ENCODE measurements around the gene NYNRIN.

Gene NYNRIN

DNA sequence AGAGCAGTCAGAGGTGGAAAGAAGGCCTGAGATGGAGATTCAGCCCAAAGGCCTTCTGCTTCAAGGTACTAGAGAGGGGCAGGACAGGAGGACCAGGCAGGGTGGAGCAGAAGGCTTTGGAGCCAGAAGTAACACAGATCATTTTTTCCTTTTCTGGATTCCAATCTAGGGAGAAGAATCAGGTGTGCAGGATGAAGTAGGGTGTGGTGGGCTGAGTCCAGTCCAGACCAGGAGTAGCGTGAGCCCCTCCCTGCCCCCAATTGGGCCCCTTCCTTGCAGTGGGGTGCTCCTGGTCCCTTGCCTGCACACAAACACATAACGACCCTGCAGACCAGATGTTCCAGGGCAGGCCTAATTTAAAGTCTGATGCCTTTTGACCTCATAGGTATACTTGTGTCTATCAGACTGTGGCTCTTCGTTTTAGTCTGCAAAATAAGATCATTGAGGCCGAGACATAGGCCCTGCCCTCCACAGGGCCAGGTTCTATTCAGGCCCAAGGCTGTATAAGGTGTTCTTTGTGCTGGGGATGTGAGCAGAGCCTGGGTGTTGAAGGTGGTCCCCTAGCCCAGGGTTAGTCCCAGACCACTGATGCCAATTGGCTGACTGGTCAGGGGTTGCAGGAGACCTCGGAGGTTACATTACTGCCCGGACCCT, 1.0 kb upstream of the NYNRIN start:
- DNase-seq = no peak
- 73% methylated on average over 6 of the region's 6 CpGs for WGBS

GRCh38 chr14:24398293-24398652, 530 bp upstream of the NYNRIN start:
- Histone ChIP-seq H4K91ac (ENCODE audit: low read length) (peak overlapping the region; percentile 74), H3K18ac (ENCODE audit: low read depth in 1 of 2, low read length in 2 of 2) (peak overlapping the region in 1 of 2 experiments; percentile 61), H3K9me3 (ENCODE audit: control insufficient read depth, low read length) (no peaks in the 10 kb centered on the region), H2AFZ (ENCODE audit: low read depth, low read length) (no peak overlapping the region), H3K27me3 (ENCODE audit: control insufficient read depth in 1 of 2, insufficient read depth in 1 of 2, low read length in 2 of 2) (no peaks in the 10 kb centered on the region), H2BK15ac (ENCODE audit: low read depth, poor library complexity, severe bottlenecking) (no peak overlapping the region), H2BK120ac (ENCODE audit: low read depth, low read length) (peak overlapping the region; percentile 74), H3K4me2 (ENCODE audit: low read length, poor library complexity, severe bottlenecking) (no peak overlapping the region), H3K79me1 (replicated peaks; ENCODE audit: low read length, poor library complexity, severe bottlenecking) (peaks cover 9% of the 10 kb centered on the region), H3K9ac (ENCODE audit: low read length) (peak overlapping the region; percentile 56), H4K8ac (ENCODE audit: low read length) (peak overlapping the region; percentile 85), H3K4me1 (ENCODE audit: control insufficient read depth, insufficient read depth, low read depth, low read length) (peaks cover 22% of the 10 kb centered on the region), H3K23ac (ENCODE audit: low read length in 2 of 2) (no peak overlapping the region), H3K4ac (ENCODE audit: low read depth in 1 of 2, low read length in 2 of 2) (peak overlapping the region in 1 of 2 experiments; percentile 85), H3K4me3 (ENCODE audit: insufficient read depth in 1 of 2, low read depth in 1 of 2, low read length in 2 of 2) (peak overlapping the region in 1 of 2 experiments; percentile 36), H3K36me3 (ENCODE audit: control insufficient read depth in 1 of 2, insufficient read depth in 2 of 2, low read depth in 1 of 2, low read length in 2 of 2) (no peaks in the 10 kb centered on the region), H2BK5ac (ENCODE audit: low read depth, low read length, poor library complexity, severe bottlenecking) (no peak overlapping the region), H3K27ac (ENCODE audit: low read length, poor library complexity, severe bottlenecking) (no peak overlapping the region), H2BK12ac (ENCODE audit: low read length in 2 of 2) (no peak overlapping the region), H2AK5ac (ENCODE audit: low read length, severe bottlenecking) (no peak overlapping the region), H3K14ac (ENCODE audit: low read length in 2 of 2) (no peak overlapping the region)
- DNase-seq = no peak
- 40% methylated on average over 1 of the region's 7 CpGs for WGBS

More for the DNA sequence above, 1.0 kb upstream of the NYNRIN start:
- Histone ChIP-seq H2BK5ac (ENCODE audit: low read depth, low read length, poor library complexity, severe bottlenecking) (no peak overlapping the region), H2BK120ac (ENCODE audit: low read depth, low read length) (no peak overlapping the region), H3K4me2 (ENCODE audit: low read length, poor library complexity, severe bottlenecking) (no peak overlapping the region), H4K8ac (ENCODE audit: low read length) (peak overlapping the region; percentile 85), H3K4me3 (ENCODE audit: insufficient read depth in 1 of 2, low read depth in 1 of 2, low read length in 2 of 2) (peak overlapping the region in 1 of 2 experiments; percentile 36), H2BK15ac (ENCODE audit: low read depth, poor library complexity, severe bottlenecking) (no peak overlapping the region), H3K9ac (ENCODE audit: low read length) (peak overlapping the region; percentile 56), H3K4ac (ENCODE audit: low read depth in 1 of 2, low read length in 2 of 2) (peak overlapping the region; percentile 40 to 85), H3K36me3 (ENCODE audit: control insufficient read depth in 1 of 2, insufficient read depth in 2 of 2, low read depth in 1 of 2, low read length in 2 of 2) (no peaks in the 10 kb centered on the region), H3K9me3 (ENCODE audit: control insufficient read depth, low read length) (no peaks in the 10 kb centered on the region), H3K14ac (ENCODE audit: low read length in 2 of 2) (no peak overlapping the region), H3K23ac (ENCODE audit: low read length in 2 of 2) (no peak overlapping the region), H3K4me1 (ENCODE audit: control insufficient read depth, insufficient read depth, low read depth, low read length) (peaks cover 22% of the 10 kb centered on the region), H2BK12ac (ENCODE audit: low read length in 2 of 2) (peak overlapping the region in 1 of 2 experiments; percentile 29), H3K79me1 (replicated peaks; ENCODE audit: low read length, poor library complexity, severe bottlenecking) (peaks cover 9% of the 10 kb centered on the region), H3K18ac (ENCODE audit: low read depth in 1 of 2, low read length in 2 of 2) (peak overlapping the region; percentile 61 to 82), H4K91ac (ENCODE audit: low read length) (peak overlapping the region; percentile 74), H2AFZ (ENCODE audit: low read depth, low read length) (no peak overlapping the region), H3K27ac (ENCODE audit: low read length, poor library complexity, severe bottlenecking) (no peak overlapping the region), H2AK5ac (ENCODE audit: low read length, severe bottlenecking) (peak overlapping the region; percentile 27), H3K27me3 (ENCODE audit: control insufficient read depth in 1 of 2, insufficient read depth in 1 of 2, low read length in 2 of 2) (no peaks in the 10 kb centered on the region)

- Histone ChIP-seq H3K9ac (ENCODE audit: low read length) (peak overlapping the region; percentile 78), H3K79me1 (replicated peaks; ENCODE audit: low read length, poor library complexity, severe bottlenecking) (peaks cover 10% of the 10 kb centered on the region), H3K4me2 (ENCODE audit: low read length, poor library complexity, severe bottlenecking) (peak overlapping the region; percentile 96), H3K9me3 (ENCODE audit: control insufficient read depth, low read length) (no peaks in the 10 kb centered on the region), H3K36me3 (ENCODE audit: control insufficient read depth in 1 of 2, insufficient read depth in 2 of 2, low read depth in 1 of 2, low read length in 2 of 2) (peaks cover 0 to under 1% of the 10 kb centered on the region in 2 experiments), H3K4me3 (ENCODE audit: insufficient read depth in 1 of 2, low read depth in 1 of 2, low read length in 2 of 2) (peak overlapping the region; percentile 73 to 82), H3K27ac (ENCODE audit: low read length, poor library complexity, severe bottlenecking) (no peak overlapping the region), H2BK5ac (ENCODE audit: low read depth, low read length, poor library complexity, severe bottlenecking) (no peak overlapping the region), H2BK12ac (ENCODE audit: low read length in 2 of 2) (peak overlapping the region; percentile 38 to 93), H2AFZ (ENCODE audit: low read depth, low read length) (peak overlapping the region; percentile 51), H3K4ac (ENCODE audit: low read depth in 1 of 2, low read length in 2 of 2) (peak overlapping the region; percentile 76 to 78), H2BK15ac (ENCODE audit: low read depth, poor library complexity, severe bottlenecking) (no peak overlapping the region), H3K23ac (ENCODE audit: low read length in 2 of 2) (peak overlapping the region in 1 of 2 experiments; percentile 90), H3K18ac (ENCODE audit: low read depth in 1 of 2, low read length in 2 of 2) (peak overlapping the region; percentile 90 to 93), H2AK5ac (ENCODE audit: low read length, severe bottlenecking) (no peak overlapping the region), H4K91ac (ENCODE audit: low read length) (peak overlapping the region; percentile 84), H3K14ac (ENCODE audit: low read length in 2 of 2) (peak overlapping the region in 1 of 2 experiments; percentile 99), H3K4me1 (ENCODE audit: control insufficient read depth, insufficient read depth, low read depth, low read length) (peaks cover 22% of the 10 kb centered on the region), H3K27me3 (ENCODE audit: control insufficient read depth in 1 of 2, insufficient read depth in 1 of 2, low read length in 2 of 2) (no peaks in the 10 kb centered on the region), H4K8ac (ENCODE audit: low read length) (peak overlapping the region; percentile 45), H2BK120ac (ENCODE audit: low read depth, low read length) (peak overlapping the region; percentile 74)
- DNase-seq = no peak
- 25% methylated on average over 8 of the region's 8 CpGs for WGBS
These were observed 632 bp downstream of the NYNRIN start for GRCh38 chr14:24399447-24399822.

DNA sequence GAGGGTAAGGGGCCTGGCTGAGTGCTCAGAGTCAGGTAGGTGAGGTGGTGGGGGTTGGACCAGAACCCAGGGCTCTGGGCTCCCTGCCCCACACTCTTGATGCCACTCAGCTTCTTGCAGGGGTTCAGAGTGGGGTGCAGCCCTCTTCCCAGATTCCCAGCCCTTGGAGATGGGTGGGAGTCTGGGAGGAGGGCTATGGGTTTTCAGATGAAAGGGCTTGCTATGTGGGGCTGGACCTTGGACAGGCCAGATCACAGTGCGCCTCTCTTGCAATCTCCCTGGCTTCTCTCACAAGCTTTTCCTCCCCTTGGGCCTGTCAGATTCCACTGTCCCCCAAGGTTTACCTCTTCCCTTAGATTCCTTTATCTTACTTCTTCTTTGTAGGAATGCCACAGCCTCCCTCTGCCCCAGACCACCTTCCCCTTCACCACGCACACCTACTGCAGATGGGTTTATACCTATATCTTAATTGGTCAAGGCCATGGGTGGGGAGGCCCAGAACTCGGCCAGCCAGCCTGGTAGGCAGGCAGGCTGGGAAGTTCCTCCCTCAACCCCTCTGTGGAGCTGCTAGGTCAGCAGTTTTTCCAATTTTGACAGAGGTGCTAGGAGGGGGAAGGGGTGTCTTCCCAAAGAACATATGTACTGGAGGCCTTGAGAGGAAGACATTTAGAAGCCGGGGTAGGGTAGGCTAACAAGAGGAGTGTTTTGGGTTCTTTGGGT, 1.4 kb downstream of the NYNRIN start:
- Histone ChIP-seq H2BK5ac (ENCODE audit: low read depth, low read length, poor library complexity, severe bottlenecking) (no peak overlapping the region), H3K18ac (ENCODE audit: low read depth in 1 of 2, low read length in 2 of 2) (no peak overlapping the region), H2BK15ac (ENCODE audit: low read depth, poor library complexity, severe bottlenecking) (no peak overlapping the region), H3K9ac (ENCODE audit: low read length) (peak overlapping the region; percentile 78), H3K23ac (ENCODE audit: low read length in 2 of 2) (no peak overlapping the region), H2BK12ac (ENCODE audit: low read length in 2 of 2) (no peak overlapping the region), H2BK120ac (ENCODE audit: low read depth, low read length) (no peak overlapping the region), H2AFZ (ENCODE audit: low read depth, low read length) (no peak overlapping the region), H3K4ac (ENCODE audit: low read depth in 1 of 2, low read length in 2 of 2) (peak overlapping the region in 1 of 2 experiments; percentile 77), H3K4me2 (ENCODE audit: low read length, poor library complexity, severe bottlenecking) (peak overlapping the region; percentile 50), H3K36me3 (ENCODE audit: control insufficient read depth in 1 of 2, insufficient read depth in 2 of 2, low read depth in 1 of 2, low read length in 2 of 2) (peaks cover 0 to 6% of the 10 kb centered on the region in 2 experiments), H2AK5ac (ENCODE audit: low read length, severe bottlenecking) (no peak overlapping the region), H3K79me1 (replicated peaks; ENCODE audit: low read length, poor library complexity, severe bottlenecking) (peaks cover 12% of the 10 kb centered on the region), H3K4me3 (ENCODE audit: insufficient read depth in 1 of 2, low read depth in 1 of 2, low read length in 2 of 2) (peak overlapping the region in 1 of 2 experiments; percentile 82), H3K14ac (ENCODE audit: low read length in 2 of 2) (peak overlapping the region in 1 of 2 experiments; percentile 6), H3K27me3 (ENCODE audit: control insufficient read depth in 1 of 2, insufficient read depth in 1 of 2, low read length in 2 of 2) (no peaks in the 10 kb centered on the region), H3K9me3 (ENCODE audit: control insufficient read depth, low read length) (no peaks in the 10 kb centered on the region), H3K4me1 (ENCODE audit: control insufficient read depth, insufficient read depth, low read depth, low read length) (peaks cover 22% of the 10 kb centered on the region), H3K27ac (ENCODE audit: low read length, poor library complexity, severe bottlenecking) (no peak overlapping the region), H4K91ac (ENCODE audit: low read length) (no peak overlapping the region), H4K8ac (ENCODE audit: low read length) (peak overlapping the region; percentile 29)
- no peak for DNase-seq
- 47% methylated on average over 3 of the region's 4 CpGs for WGBS
